Left cardiac atrium (tissue), 4 donors: ENCODE data around the gene TCL1A. TPM values are rescaled to one million over a fixed set of nuclear protein-coding genes. Genes with fewer than 3 reads are reported as not detected.
A peak's percentile ranks its signal among the peaks of the same experiment; 100 is the strongest.
"Not testable (repeated sequence)": the region's sequence is repeated elsewhere in the genome, so short reads cannot be mapped to it uniquely, and the experiment has no call there.

Source experiments
- ATAC-seq, 2 donors: fragments of 200-7000 bp; cut with Tn5 transposase; one replicate each; pipeline ENCODE4 v1.9.1; 2020; ENCODE audit warnings: mild to moderate bottlenecking in 2 of 2, moderate library complexity in 2 of 2
- DNase-seq: peaks from one replicate; pipeline ENCODE4 v3.0.0-alpha.2; 2020
- intact Hi-C, 2 donors: fragments of 100-400 bp; cut with DNase I; formaldehyde crosslinking; loops; one replicate each; pipeline versions ENCODE4 v1.14.1 to v1.15.1; 2022 to 2023
- total RNA-seq, 2 donors: library from RNA; stranded (reverse); fragmentation: NEBNext Ultra II Directional; extraction: Animal tissue kit (Norgen Biotek cat#: 25700); gene quantifications; one replicate each; pipeline ENCODE4 v1.2.1, GENCODE V29; 2021
- donor health status: DM: no; HTN: yes; CAD: no.
- donor health status: DM: no; HTN: yes; CAD: no; lungs with severe emphysema.
- donor health status: DM: yes; HTN: yes; CAD: no.
- donor health status: Dilated cardiomyopathy.

Gene TCL1A
- total RNA-seq, 2 donors from 2014 or later = not detected

- DNase-seq = no peak
- intact Hi-C loops = no loop called here
- ATAC-seq = no peak
Measured at GRCh38 chr14:95681153-95681552, 32.8 kb downstream of the TCL1A start.

DNA sequence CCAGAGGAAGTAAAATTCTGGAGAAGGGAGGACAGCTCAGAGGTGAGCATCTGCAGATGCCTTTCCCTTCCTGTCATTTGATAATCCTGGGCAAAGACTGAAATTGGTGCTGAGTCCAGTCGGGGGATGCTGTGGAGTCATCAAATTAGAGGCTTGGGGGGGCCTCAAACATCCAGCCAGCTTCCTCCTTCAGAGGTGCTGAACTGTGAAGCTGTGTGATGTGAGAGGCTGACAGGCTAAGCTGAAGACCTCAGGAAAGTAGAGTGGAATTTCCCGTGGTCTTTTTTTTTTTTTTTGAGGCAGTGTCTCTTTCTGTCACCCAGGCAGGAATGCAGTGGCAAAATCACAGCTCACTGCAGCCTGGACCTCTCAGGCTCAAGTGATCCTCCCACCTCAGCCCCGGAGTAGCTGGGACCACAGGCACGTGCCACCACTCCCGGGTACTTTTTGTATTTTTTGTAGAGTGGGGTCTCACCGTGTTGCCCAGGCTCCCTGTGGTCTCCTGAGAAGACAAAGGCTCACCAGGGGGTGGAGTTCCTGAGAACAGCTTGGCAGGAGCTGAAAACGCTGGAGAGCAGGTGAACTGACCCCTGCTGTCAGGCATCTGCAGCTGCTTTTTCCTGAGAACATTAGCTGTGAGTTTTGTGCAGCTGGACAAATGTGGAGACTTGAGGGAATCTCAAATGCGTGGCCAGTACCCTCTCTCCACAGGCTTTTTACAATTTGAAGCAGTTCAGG lies 33.8 kb downstream of the TCL1A start:
- no peak for ATAC-seq
- no peak for DNase-seq
- intact Hi-C loops = no loop called here

GRCh38 chr14:95679148-95679815 lies 34.6 kb downstream of the TCL1A start:
- DNase-seq = no peak
- no peak for ATAC-seq
- intact Hi-C loops = no loop called here

GRCh38 chr14:95677179-95677835 lies 36.6 kb downstream of the TCL1A start:
- ATAC-seq = no peak
- DNase-seq = no peak
- intact Hi-C loops = no loop called here

DNA sequence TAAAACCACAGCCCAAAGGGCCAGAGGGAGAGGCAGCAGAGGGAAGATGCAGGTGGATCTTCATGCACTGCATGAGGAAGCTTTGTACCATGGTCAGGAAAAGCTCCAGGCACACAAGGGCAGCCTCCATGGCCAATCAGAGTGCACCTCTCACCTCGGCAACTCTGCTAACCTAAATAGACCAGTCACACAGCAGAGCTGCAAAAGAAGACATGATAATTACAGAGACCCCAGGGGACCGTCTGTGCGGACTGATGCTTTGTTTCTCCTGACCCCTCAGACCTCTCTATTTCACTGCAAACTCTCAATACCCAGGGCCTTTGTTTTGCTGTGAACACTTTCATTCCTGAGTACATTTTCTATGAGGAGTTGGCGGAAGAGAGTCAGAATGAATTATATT lies 38.4 kb downstream of the TCL1A start:
- intact Hi-C loops = no loop called here
- DNase-seq = no peak
- no peak for ATAC-seq

DNA sequence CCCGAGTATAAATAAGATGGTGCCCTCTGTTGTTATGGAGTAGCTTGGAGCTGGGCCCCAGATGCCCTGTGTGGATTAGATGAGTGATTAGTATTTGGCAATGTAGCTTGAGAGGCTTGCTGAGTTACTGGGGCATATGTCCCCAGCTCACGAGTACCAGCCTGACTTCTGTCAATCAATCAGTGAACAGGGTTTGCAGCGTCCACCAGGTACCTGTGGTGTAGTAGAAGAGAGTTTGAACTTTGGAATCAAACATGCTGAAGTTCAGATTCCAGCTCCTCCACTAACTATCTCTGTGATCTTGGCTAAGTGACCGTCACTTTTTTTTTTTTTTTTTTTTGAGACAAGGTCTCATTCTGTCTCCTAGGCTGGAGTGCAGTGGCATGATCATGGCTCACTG lies 39.3 kb downstream of the TCL1A start:
- ATAC-seq (no peak), DNase-seq (no peak)
- intact Hi-C loops = no loop called here

DNA sequence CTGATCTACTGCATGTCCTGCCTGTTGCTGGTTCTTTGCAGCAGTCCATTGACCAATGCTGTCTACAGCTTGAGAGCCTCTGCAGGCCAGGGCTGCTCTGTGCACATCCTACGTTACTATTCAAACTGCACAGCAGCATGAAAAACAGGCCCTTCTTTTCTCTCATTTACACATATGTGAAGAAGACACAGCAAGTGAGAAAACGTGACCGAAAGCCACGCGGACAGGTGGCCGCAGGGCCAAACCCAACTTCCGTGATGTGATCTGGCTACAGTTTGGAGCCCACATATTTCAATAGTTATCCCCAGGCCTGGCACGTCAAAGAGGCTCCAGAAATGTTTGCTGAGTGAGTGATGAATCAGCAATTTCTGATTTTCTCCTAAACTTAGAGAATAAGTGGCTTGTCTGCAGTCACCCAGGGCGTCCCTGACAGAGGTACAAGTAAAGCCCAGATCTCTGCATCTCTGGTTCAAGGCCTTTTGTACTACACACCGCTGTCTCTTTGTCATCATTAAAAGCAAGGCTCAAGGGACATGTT lies 45.6 kb downstream of the TCL1A start:
- DNase-seq (no peak), ATAC-seq (no peak)
- intact Hi-C loops = no loop called here

GRCh38 chr14:95667249-95667693 lies 46.7 kb downstream of the TCL1A start:
- DNase-seq (no peak), ATAC-seq (no peak)
- intact Hi-C loops = no loop called here

GRCh38 chr14:95666450-95666849 lies 47.5 kb downstream of the TCL1A start:
- DNase-seq (no peak), ATAC-seq (no peak)
- intact Hi-C loops = no loop called here

- ATAC-seq, intact Hi-C loops, DNase-seq: not testable (repeated sequence)
Measured at GRCh38 chr14:95665530-95665929, 48.4 kb downstream of the TCL1A start.

DNA sequence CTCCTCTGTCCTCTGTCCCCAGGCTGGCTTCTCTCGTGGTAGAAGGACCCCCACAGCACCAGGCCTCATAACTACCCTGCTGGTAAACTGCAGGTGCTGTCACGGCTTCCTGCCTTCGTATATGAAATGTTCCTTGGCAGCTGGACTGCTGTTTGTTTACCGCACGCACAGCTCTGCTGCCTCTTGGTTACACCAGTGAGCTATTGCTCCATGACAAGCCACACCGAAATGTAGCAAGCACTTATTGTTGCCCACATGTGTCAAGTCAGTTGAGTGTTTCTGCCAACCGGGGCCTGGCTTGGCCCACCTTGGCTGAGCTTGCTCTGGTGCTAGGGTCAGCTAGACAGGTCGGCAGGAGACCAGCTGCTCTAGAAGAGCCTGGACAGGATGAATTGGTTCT lies 49.4 kb downstream of the TCL1A start:
- DNase-seq (no peak), ATAC-seq (no peak)
- intact Hi-C loops = no loop called here

GRCh38 chr14:95664066-95664465 lies 49.9 kb downstream of the TCL1A start:
- intact Hi-C loops = no loop called here
- DNase-seq (no peak), ATAC-seq (peak in 1 of 2 donors; percentile 61)

DNA sequence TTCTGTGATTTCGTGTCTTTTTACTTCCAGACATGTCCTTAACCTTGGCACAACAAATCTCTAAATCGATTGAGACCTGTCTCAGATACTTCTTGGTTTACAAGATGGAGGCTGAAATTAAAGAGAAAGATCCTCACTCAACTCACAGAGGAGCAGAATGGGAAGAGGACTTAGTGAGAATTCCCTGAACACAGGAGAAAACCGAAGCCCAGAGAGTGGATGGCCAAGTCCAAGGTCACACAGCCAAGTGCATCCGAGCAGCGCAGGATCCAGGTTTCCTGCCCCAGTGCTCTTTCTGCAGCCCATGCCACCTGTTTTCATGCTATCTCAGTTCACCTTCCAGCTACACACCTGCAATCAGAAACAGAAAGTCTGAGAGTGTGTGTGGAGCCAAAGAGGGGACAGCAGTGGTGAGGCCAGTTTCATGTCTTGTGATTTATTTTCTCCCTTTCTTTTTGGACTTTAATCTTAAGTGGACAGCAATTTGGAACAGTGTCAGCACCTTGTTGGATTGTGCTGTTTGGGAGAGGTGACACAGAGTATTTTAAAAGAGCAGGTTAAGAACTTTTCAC lies 50.6 kb downstream of the TCL1A start:
- intact Hi-C loops = no loop called here
- no peak for ATAC-seq
- DNase-seq = no peak

- ATAC-seq = no peak
- no peak for DNase-seq
- intact Hi-C loops = no loop called here
Measured at GRCh38 chr14:95662376-95663186, 51.3 kb downstream of the TCL1A start.

DNA sequence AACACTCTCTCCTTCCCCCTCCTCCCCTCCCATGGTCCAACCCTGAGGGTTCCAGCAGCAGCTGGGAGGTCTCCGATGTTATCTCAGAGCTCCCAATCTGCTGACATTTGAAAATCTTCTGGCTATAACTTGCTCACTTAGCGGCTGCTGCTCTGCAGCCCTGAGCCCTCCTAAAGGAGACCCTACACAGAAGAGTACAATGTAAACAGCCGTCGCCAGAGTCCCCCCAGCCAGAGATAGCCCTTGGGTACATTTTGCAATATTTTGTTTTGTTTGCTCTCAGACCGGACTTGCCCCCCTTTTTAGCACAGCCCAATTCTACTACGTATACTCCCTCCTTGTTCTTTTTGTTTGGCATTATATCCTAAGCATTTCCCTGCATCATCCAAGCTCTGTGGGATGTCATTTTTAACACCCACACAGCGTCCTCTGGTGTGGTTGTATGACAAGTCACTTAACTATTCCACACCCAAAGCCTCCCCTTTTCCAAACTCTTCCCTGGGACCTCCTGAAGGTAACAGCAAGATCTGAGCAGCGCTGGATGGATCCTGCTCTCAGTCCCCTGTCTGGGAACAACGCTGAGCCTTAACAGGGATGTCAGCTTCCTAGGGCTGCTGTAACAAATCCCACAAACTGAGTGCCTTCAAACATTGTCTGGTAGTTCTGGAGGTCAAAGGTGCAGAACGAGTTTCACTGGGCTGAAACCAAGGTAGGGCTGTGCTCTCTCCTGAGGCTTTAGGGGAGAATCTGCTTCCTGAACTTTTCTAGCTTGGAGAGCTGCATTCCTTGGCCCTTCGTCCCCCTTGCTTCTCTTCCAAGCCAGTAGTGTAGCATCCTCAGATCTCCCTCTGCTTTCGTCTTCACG lies 53.0 kb downstream of the TCL1A start:
- ATAC-seq = peak in 1 of 2 donors; percentile 22
- intact Hi-C loops = no loop called here

DNA sequence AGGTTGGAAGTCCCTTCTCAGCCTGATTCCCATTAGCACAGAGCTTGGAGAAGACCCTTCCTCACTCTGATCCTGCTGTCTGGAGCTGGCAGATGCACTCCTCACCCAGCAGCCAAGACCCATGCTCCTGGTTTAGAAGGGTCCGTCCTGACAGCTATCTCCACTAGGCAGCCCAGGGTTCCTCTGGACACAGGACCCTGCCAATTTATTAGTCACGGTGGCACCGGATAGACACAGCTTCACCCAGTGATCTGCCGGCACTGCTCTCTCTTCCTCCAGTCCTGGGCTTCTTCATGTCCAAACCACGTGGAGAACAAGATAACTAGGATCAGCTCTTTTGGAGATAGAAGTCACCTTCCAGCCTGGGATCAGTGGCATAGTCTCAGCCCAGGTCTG lies 53.9 kb downstream of the TCL1A start:
- ATAC-seq (no peak), DNase-seq (no peak)
- intact Hi-C loops = no loop called here

More for the DNA sequence above, 53.0 kb downstream of the TCL1A start:
- no peak for DNase-seq
